HepG2 (cell line): ENCODE data around the gene AADACL4. TPM values are rescaled to one million over a fixed set of nuclear protein-coding genes. Genes with fewer than 3 reads are reported as not detected.

Experiments
- AGO1 ChIP-seq: fragments of 200-400 bp; formaldehyde crosslinking; IDR thresholded peaks from 2 replicates; pipeline ENCODE4 v1.6.1; 2017; ENCODE audit warnings: mild to moderate bottlenecking, low read depth, low read length, moderate library complexity; ENCODE audit not compliant: poor library complexity, severe bottlenecking
- BATF2 ChIP-seq: sonication (generic); formaldehyde crosslinking; IDR thresholded peaks from 2 replicates; pipeline ENCODE4 v1.8.0; 2022; ENCODE audit warnings: mild to moderate bottlenecking, missing genetic modification reagents, moderate library complexity
- BCL6 ChIP-seq: IDR thresholded peaks from 2 replicates; pipeline ENCODE4 v1.6.1; 2016; ENCODE audit warnings: missing genetic modification reagents, missing compliant biosample characterization
- HMG20B ChIP-seq: conservative IDR thresholded peaks from 2 replicates; pipeline ENCODE4 v1.6.1; 2016; ENCODE audit warnings: missing genetic modification reagents, missing compliant biosample characterization
- HNRNPLL ChIP-seq: fragments of 200-400 bp; formaldehyde crosslinking; IDR thresholded peaks from 2 replicates; pipeline ENCODE4 v1.6.1; 2017; ENCODE audit warnings: mild to moderate bottlenecking, low read depth, low read length; ENCODE audit not compliant: poor library complexity, severe bottlenecking
- HNRNPUL1 ChIP-seq: fragments of 200-400 bp; formaldehyde crosslinking; IDR thresholded peaks from 2 replicates; pipeline ENCODE4 v1.6.1; 2017; ENCODE audit warnings: low read depth, mild to moderate bottlenecking, low read length, moderate library complexity
- HOXD1 ChIP-seq: sonication (generic); formaldehyde crosslinking; IDR thresholded peaks from 2 replicates; pipeline ENCODE4 v1.5.0; 2020; ENCODE audit warnings: missing genetic modification reagents
- IKZF5 ChIP-seq: IDR thresholded peaks from 2 replicates; pipeline ENCODE4 v1.6.1; 2018; ENCODE audit warnings: missing genetic modification reagents, mild to moderate bottlenecking, missing compliant biosample characterization
- KAT7 ChIP-seq: IDR thresholded peaks from 2 replicates; pipeline ENCODE4 v1.6.1; 2018; ENCODE audit warnings: borderline replicate concordance, missing compliant biosample characterization
- KDM3A ChIP-seq: IDR thresholded peaks from 2 replicates; pipeline ENCODE4 v1.6.1; 2018; ENCODE audit warnings: low read depth, missing compliant biosample characterization
- KLF6 ChIP-seq: IDR thresholded peaks from 2 replicates; pipeline ENCODE4 v1.8.0; 2016; ENCODE audit warnings: missing biosample characterization, missing genetic modification reagents
- MLXIP ChIP-seq: sonication (generic); formaldehyde crosslinking; IDR thresholded peaks from 2 replicates; pipeline ENCODE4 v1.9.0; 2021; ENCODE audit warnings: missing genetic modification reagents, borderline replicate concordance
- NFKBIZ ChIP-seq: IDR thresholded peaks from 2 replicates; pipeline ENCODE4 v1.6.1; 2018; ENCODE audit warnings: missing genetic modification reagents, missing compliant biosample characterization
- RNF2 ChIP-seq: fragments of 450-650 bp; conservative IDR thresholded peaks from 2 replicates; pipeline ENCODE4 v1.6.1; 2016; ENCODE audit warnings: low read depth
- RORA ChIP-seq: sonication (generic); formaldehyde crosslinking; IDR thresholded peaks from 2 replicates; pipeline ENCODE4 v1.5.0; 2020; ENCODE audit warnings: mild to moderate bottlenecking, missing genetic modification reagents, moderate library complexity
- RXRA ChIP-seq: sonication (generic); formaldehyde crosslinking; IDR thresholded peaks from 2 replicates; pipeline ENCODE4 v1.5.1; 2020; ENCODE audit warnings: missing genetic modification reagents
- TARDBP ChIP-seq: sonication (generic); formaldehyde crosslinking; IDR thresholded peaks from 2 replicates; pipeline ENCODE4 v1.8.0; 2022; ENCODE audit warnings: mild to moderate bottlenecking, missing genetic modification reagents
- THRA ChIP-seq: sonication (generic); formaldehyde crosslinking; IDR thresholded peaks from 2 replicates; pipeline ENCODE4 v1.4.0; 2020; ENCODE audit warnings: missing genetic modification reagents, borderline replicate concordance
- ZNF280D ChIP-seq: sonication (generic); formaldehyde crosslinking; IDR thresholded peaks from 2 replicates; pipeline ENCODE4 v1.5.1; 2020; ENCODE audit warnings: mild to moderate bottlenecking, missing genetic modification reagents
- ZNF331 ChIP-seq: sonication (generic); formaldehyde crosslinking; IDR thresholded peaks from 2 replicates; pipeline ENCODE4 v1.4.0; 2020; ENCODE audit warnings: missing genetic modification reagents
- ZNF468 ChIP-seq: sonication (generic); formaldehyde crosslinking; IDR thresholded peaks from 2 replicates; pipeline ENCODE4 v1.8.0; 2022; ENCODE audit warnings: mild to moderate bottlenecking, moderate library complexity, missing genetic modification reagents
- ZNF75D ChIP-seq: sonication (generic); formaldehyde crosslinking; IDR thresholded peaks from 2 replicates; pipeline ENCODE4 v1.8.1; 2023; ENCODE audit warnings: missing genetic modification reagents, mild to moderate bottlenecking, borderline replicate concordance
- polyA plus RNA-seq, 8 experiments: library from polyadenylated mRNA; depleted of rRNA in 3 of 8; stranded (reverse) in 7 of 8; unstranded in 1 of 8; fragments of >200 nt; fragmentation: Illumina TruSeq in 4 of 8; extraction: Trizol in 4 of 8; gene quantifications; 2 replicates each; pipeline versions ENCODE4 v1.2.1 to v1.2.3, GENCODE V29; 2011 to 2016; ENCODE audit warnings: low read depth in 4 of 8, missing spikeins in 1 of 8, mixed read lengths in 1 of 8; ENCODE audit not compliant: insufficient read depth in 1 of 8
- total RNA-seq, 5 experiments: library from RNA; depleted of rRNA; stranded (reverse); fragments of >200 nt; fragmentation: Illumina TruSeq; extraction: Trizol; gene quantifications; 2 replicates each; pipeline ENCODE4 v1.2.3, GENCODE V29; 2016; ENCODE audit warnings: low read depth in 1 of 5

AADACL4 gene
- total and polyA plus RNA-seq, 2 of the 13 experiments (the other 11 are each of a cell fraction or from before 2014, with no cell fraction given): not detected

GRCh38 chr1:12616709-12617373, 27.0 kb upstream of the AADACL4 start (continued):
- no peak for TF ChIP-seq NFKBIZ
- no peak for TF ChIP-seq KLF6
- TF ChIP-seq RXRA (CRISPR knock-in tag): peak; percentile 16; the same call in 1 of the 2 replicates
- TF ChIP-seq HMG20B: no peak
- TF ChIP-seq KAT7 (CRISPR knock-in tag): peak; percentile 92
- TF ChIP-seq TARDBP (CRISPR knock-in tag): no peak
- TF ChIP-seq BCL6 (CRISPR knock-in tag): no peak
- TF ChIP-seq HNRNPUL1: no peak
- TF ChIP-seq THRA (CRISPR knock-in tag): no peak
- no peak for TF ChIP-seq HOXD1 (CRISPR knock-in tag)
- no peak for TF ChIP-seq ZNF331 (CRISPR knock-in tag)
- no peak for TF ChIP-seq HNRNPLL
- TF ChIP-seq MLXIP (CRISPR knock-in tag): no peak
- no peak for TF ChIP-seq ZNF75D (CRISPR knock-in tag)
- TF ChIP-seq ZNF280D (CRISPR knock-in tag): no peak
- peak; percentile 70 for TF ChIP-seq AGO1
- peak; percentile 55; the same call in 1 of the 2 replicates for TF ChIP-seq IKZF5 (CRISPR knock-in tag)
- no peak for TF ChIP-seq RNF2
- no peak for TF ChIP-seq KDM3A (CRISPR knock-in tag)
- TF ChIP-seq BATF2: 0 out of 2 replicates have a peak, but pooled peaks have one; percentile 59
- TF ChIP-seq ZNF468: no peak
- no peak for TF ChIP-seq RORA (CRISPR knock-in tag)
